SK-N-SH (cell line): ENCODE data around the gene ADCY5. TPM values are rescaled to one million over a fixed set of nuclear protein-coding genes. Genes with fewer than 3 reads are reported as not detected.

ENCODE experiments used
- CTCF ChIA-PET: fragments of 300-600, 350-600 bp; formaldehyde crosslinking; extraction: SDS; loops from one replicate; lab custom pipeline; 2021; lab: Yijun Ruan, JAX
- POLR2A ChIA-PET: fragments of 350-600 bp; sonication (Branson Sonifier 250); formaldehyde crosslinking; extraction: SDS; loops from one replicate; lab custom pipeline; 2020; ENCODE audit warnings: antibody characterized with exemption, inconsistent platforms; lab: Yijun Ruan, JAX
- DNase-seq: peaks from one replicate; pipeline ENCODE4 v3.0.0; 2012
- H2AFZ ChIP-seq: fragments of 200-600 bp; sonication (generic); 2 replicates; pipeline ENCODE4 v1.8.1; 2016; ENCODE audit warnings: antibody characterized with exemption, mild to moderate bottlenecking, low read depth
- H3F3A ChIP-seq: fragments of 200-600 bp; sonication (generic); replicated peaks from 2 replicates; pipeline ENCODE3; 2016; ENCODE audit warnings: antibody characterized with exemption, mild to moderate bottlenecking; ENCODE audit not compliant: insufficient read depth
- H3K27ac ChIP-seq, 2 experiments: fragments of 200-500 bp in 1 of 2; fragments of 200-600 bp in 1 of 2; sonication (Bioruptor generic) in 1 of 2; sonication (generic), shearing (Covaris generic) in 1 of 2; 2 replicates each; pipeline versions ENCODE4 v1.5.1 to v1.6.1; 2014 to 2016; ENCODE audit warnings: low read depth in 2 of 2, inconsistent platforms in 1 of 2, low read length in 1 of 2, mild to moderate bottlenecking in 1 of 2, mixed read lengths in 1 of 2
- H3K27me3 ChIP-seq: fragments of 200-600 bp; sonication (generic), shearing (Covaris generic); 2 replicates; pipeline ENCODE4 v1.6.1; 2016; ENCODE audit warnings: mixed run types; ENCODE audit not compliant: insufficient read depth
- H3K36me3 ChIP-seq, 2 experiments: fragments of 200-500 bp in 1 of 2; fragments of 200-600 bp in 1 of 2; sonication (Bioruptor generic) in 1 of 2; sonication (generic) in 1 of 2; replicated peaks in 1 of 2; 2 replicates each; pipeline versions ENCODE3 to v1.5.1; 2014 to 2016; ENCODE audit warnings: low read length in 1 of 2, mild to moderate bottlenecking in 1 of 2; ENCODE audit not compliant: insufficient read depth in 2 of 2, control insufficient read depth in 1 of 2
- H3K4me1 ChIP-seq, 2 experiments: fragments of 200-500 bp in 1 of 2; fragments of 200-600 bp in 1 of 2; sonication (Bioruptor generic) in 1 of 2; sonication (generic), shearing (Covaris generic) in 1 of 2; 2 replicates each; pipeline versions ENCODE4 v1.5.1 to v1.6.1; 2014 to 2016; ENCODE audit warnings: low read depth in 1 of 2, low read length in 1 of 2, mixed run types in 1 of 2; ENCODE audit not compliant: insufficient read depth in 2 of 2, control insufficient read depth in 1 of 2
- H3K4me2 ChIP-seq: fragments of 200-600 bp; sonication (generic), shearing (Covaris generic); 2 replicates; pipeline ENCODE4 v1.6.1; 2017; ENCODE audit warnings: mixed run types
- H3K4me3 ChIP-seq, 2 experiments: fragments of 200-500 bp in 1 of 2; fragments of 200-600 bp in 1 of 2; sonication (Bioruptor generic) in 1 of 2; sonication (generic), shearing (Covaris generic) in 1 of 2; 2 replicates each; pipeline versions ENCODE4 v1.5.1 to v1.8.1; 2014 to 2016; ENCODE audit warnings: low read depth in 2 of 2, inconsistent platforms in 1 of 2, low read length in 1 of 2, mild to moderate bottlenecking in 1 of 2, mixed read lengths in 1 of 2, moderate library complexity in 1 of 2
- H3K79me2 ChIP-seq: fragments of 200-600 bp; sonication (generic); 2 replicates; pipeline ENCODE4 v1.8.1; 2017; ENCODE audit warnings: mild to moderate bottlenecking; ENCODE audit not compliant: insufficient read depth
- H3K9ac ChIP-seq: fragments of 200-600 bp; sonication (generic); 2 replicates; pipeline ENCODE4 v1.6.1; 2017; ENCODE audit warnings: mixed run types
- H3K9me2 ChIP-seq: fragments of 200-600 bp; sonication (generic); 2 replicates; pipeline ENCODE4 v1.6.1; 2017; ENCODE audit warnings: mixed run types
- H3K9me3 ChIP-seq: fragments of 200-600 bp; sonication (generic); 2 replicates; pipeline ENCODE4 v1.6.1; 2017; ENCODE audit warnings: mixed run types, mild to moderate bottlenecking, moderate library complexity
- H4K20me1 ChIP-seq: fragments of 200-600 bp; sonication (generic); 2 replicates; pipeline ENCODE4 v1.6.1; 2017; ENCODE audit warnings: mild to moderate bottlenecking, mixed run types; ENCODE audit not compliant: insufficient read depth
- CTCF ChIP-seq: fragments of 200-600 bp; sonication (generic); IDR thresholded peaks from 2 replicates; pipeline ENCODE4 v1.6.1; 2017; ENCODE audit warnings: antibody characterized with exemption, mild to moderate bottlenecking, moderate library complexity
- ELF1 ChIP-seq: IDR thresholded peaks from 2 replicates; pipeline ENCODE4 v1.4.0; 2012
- EP300 ChIP-seq, 2 experiments: IDR thresholded peaks; 2 replicates each; pipeline versions ENCODE4 v1.4.0 to v1.6.1; 2012; ENCODE audit warnings: borderline replicate concordance in 1 of 2, low read depth in 1 of 2, low read length in 1 of 2
- FOSL2 ChIP-seq: IDR thresholded peaks from 2 replicates; pipeline ENCODE4 v1.4.0; 2012; ENCODE audit warnings: low read depth, mild to moderate bottlenecking, moderate library complexity, borderline replicate concordance
- GABPA ChIP-seq: IDR thresholded peaks from 2 replicates; pipeline ENCODE4 v1.4.0; 2012; ENCODE audit warnings: low read depth, mild to moderate bottlenecking
- GATA2 ChIP-seq: sonication (generic); formaldehyde crosslinking; IDR thresholded peaks from 2 replicates; pipeline ENCODE4 v1.5.0; 2020; ENCODE audit warnings: mild to moderate bottlenecking, missing genetic modification reagents
- JUND ChIP-seq: IDR thresholded peaks from 2 replicates; pipeline ENCODE4 v1.4.0; 2012
- MAX ChIP-seq: IDR thresholded peaks from 2 replicates; pipeline ENCODE4 v1.4.0; 2012; ENCODE audit warnings: low read depth
- NFIC ChIP-seq: IDR thresholded peaks from 2 replicates; pipeline ENCODE4 v1.4.0; 2012; ENCODE audit warnings: borderline replicate concordance
- NRF1 ChIP-seq: IDR thresholded peaks from 2 replicates; pipeline ENCODE4 v1.6.1; 2012; ENCODE audit warnings: low read depth, mild to moderate bottlenecking, low read length
- POLR2AphosphoS5 ChIP-seq: IDR thresholded peaks from 2 replicates; pipeline ENCODE4 v1.6.1; 2012; ENCODE audit warnings: low read depth, low read length
- RCOR1 ChIP-seq: fragments of 150-350 bp; IDR thresholded peaks from 2 replicates; pipeline ENCODE4 v1.6.1; 2017; ENCODE audit warnings: antibody characterized with exemption, low read length
- RXRA ChIP-seq: IDR thresholded peaks from 2 replicates; pipeline ENCODE4 v1.4.0; 2012; ENCODE audit warnings: low read depth, mild to moderate bottlenecking, borderline replicate concordance
- SIN3A ChIP-seq: IDR thresholded peaks from 2 replicates; pipeline ENCODE4 v1.6.1; 2012; ENCODE audit warnings: low read depth, mild to moderate bottlenecking, low read length, moderate library complexity, borderline replicate concordance
- SMC3 ChIP-seq: IDR thresholded peaks from 2 replicates; pipeline ENCODE4 v1.6.1; 2012; ENCODE audit warnings: low read depth, low read length, improper control_type of control experiment
- TAF1 ChIP-seq: IDR thresholded peaks from 2 replicates; pipeline ENCODE4 v1.6.1; 2012; ENCODE audit warnings: low read depth, mild to moderate bottlenecking, low read length, moderate library complexity, borderline replicate concordance
- USF1 ChIP-seq: IDR thresholded peaks from 2 replicates; pipeline ENCODE4 v1.4.0; 2012; ENCODE audit warnings: low read depth, borderline replicate concordance
- YY1 ChIP-seq: IDR thresholded peaks from 2 replicates; pipeline ENCODE4 v1.4.0; 2012; ENCODE audit warnings: low read depth, mild to moderate bottlenecking
- ZBTB33 ChIP-seq: IDR thresholded peaks from 2 replicates; pipeline ENCODE4 v1.4.0; 2012; ENCODE audit warnings: low read depth, borderline replicate concordance
- WGBS: methylation state at CpG from one replicate; pipeline ENCODE4 v1.1.6; 2017; ENCODE audit warnings: low lambda C conversion rate; 5-methylcytosine and 5-hydroxymethylcytosine counted together
- polyA plus RNA-seq, 3 experiments: library from polyadenylated mRNA; depleted of rRNA; stranded (reverse); fragments of >200 nt; gene quantifications; 2 replicates each; pipeline ENCODE4 v1.2.3, GENCODE V29; 2012

ADCY5 gene
- polyA plus RNA-seq, 1 of the 3 experiments (the other 2 are of a cell fraction) = 0.21 TPM

- TF ChIP-seq NFIC = no peak
- TF ChIP-seq EP300 (IDR thresholded peaks at IDR 0.05; ENCODE audit: borderline replicate concordance in 1 of 2, low read depth in 1 of 2, low read length in 1 of 2) = no peak
- no peak for TF ChIP-seq RCOR1
- TF ChIP-seq JUND = no peak
- TF ChIP-seq ZBTB33 = no peak
- TF ChIP-seq ELF1 = no peak
- no peak for TF ChIP-seq YY1
- no peak for TF ChIP-seq POLR2AphosphoS5
- no peak for TF ChIP-seq TAF1
- TF ChIP-seq SMC3 = no peak
- no peak for TF ChIP-seq RXRA
These were observed 114.8 kb downstream of the ADCY5 start (continued) for GRCh38 chr3:123334056-123334455.

GRCh38 chr3:123333401-123333800 lies 115.5 kb downstream of the ADCY5 start:
- Histone ChIP-seq H3K4me1 (peaks cover 0 to 8% of the 10 kb centered on the region in 2 experiments; a peak in 1 of 4 replicates), H4K20me1 (no peaks in the 10 kb centered on the region), H3F3A (no peaks in the 10 kb centered on the region), H3K27me3 (peaks cover 7% of the 10 kb centered on the region; the same call in 1 of the 2 replicates), H3K4me3 (no peak overlapping the region), H3K9me2 (no peaks in the 10 kb centered on the region), H3K79me2 (no peaks in the 10 kb centered on the region), H3K36me3 (no peaks in the 10 kb centered on the region), H3K9ac (no peak overlapping the region), H3K4me2 (no peak overlapping the region)
- CTCF ChIA-PET = interaction anchor here (16.2 kb wide), 1 partner anchor 155 kb away, joined by 275 read pairs; no protein-coding TSS in a partner anchor
- POLR2A ChIA-PET = no interaction called here
- no peak for DNase-seq
- WGBS = 64% methylated on average over 4 of the region's 10 CpGs
- TF ChIP-seq GATA2 (no peak), USF1 (no peak), NRF1 (no peak), TAF1 (no peak), GABPA (no peak), SIN3A (no peak), FOSL2 (no peak), JUND (no peak), MAX (no peak), CTCF (no peak)
- TF ChIP-seq, all 33 proteins: peak for 0
- H3K9me3 ChIP-seq = no peaks in the 10 kb centered on the region
- no peak overlapping the region for H3K27ac ChIP-seq
- no peak overlapping the region for H2AFZ ChIP-seq
